GM12874 (cell line): ENCODE data around the gene OPTN.

Source experiments
- CTCF ChIP-seq: IDR thresholded peaks from 2 replicates; pipeline ENCODE4 v1.5.1; 2011; ENCODE audit warnings: low read depth, mild to moderate bottlenecking, control low read depth, low read length, moderate library complexity; ENCODE audit not compliant: insufficient read depth

The OPTN gene

GRCh38 chr10:13160934-13161856 is 61.2 kb downstream of the OPTN start, which contains the start of gene MCM10:
Gene MCM10, plus strand, starts transcription at chr10:13161558. Its CDS starts 2,645 bp downstream, at chr10:13164203.
- TF ChIP-seq CTCF: peak; percentile 71

- TF ChIP-seq CTCF: no peak
Measured at GRCh38 chr10:13161857-13162271, 61.9 kb downstream of the OPTN start.

GRCh38 chr10:13163859-13164258 is 63.9 kb downstream of the OPTN start:
- no peak for TF ChIP-seq CTCF

GRCh38 chr10:13165177-13165576 is 65.2 kb downstream of the OPTN start:
- no peak for TF ChIP-seq CTCF

GRCh38 chr10:13167568-13167967 is 67.6 kb downstream of the OPTN start:
- TF ChIP-seq CTCF: no peak

GRCh38 chr10:13168781-13169180 is 68.8 kb downstream of the OPTN start:
- no peak for TF ChIP-seq CTCF

GRCh38 chr10:13173616-13174015 is 73.7 kb downstream of the OPTN start:
- TF ChIP-seq CTCF: no peak
